Prostate gland (tissue), 2 donors: ENCODE data around the gene MAIP1. TPM values are rescaled to one million over a fixed set of nuclear protein-coding genes. Genes with fewer than 3 reads are reported as not detected.
A peak's percentile ranks its signal among the peaks of the same experiment; 100 is the strongest.

Experiments used
- DNase-seq: peaks from one replicate; pipeline ENCODE4 v3.0.0-alpha.2; 2019; ENCODE audit warnings: low spot score
- H3K27ac ChIP-seq, 2 donors: fragments of 200-600 bp; sonication (generic); 2 replicates each; pipeline ENCODE4 v1.5.1; 2017 to 2019
- H3K27me3 ChIP-seq: fragments of 200-600 bp; sonication (generic); replicated peaks from 2 replicates; pipeline ENCODE4 v1.5.1; 2019; ENCODE audit not compliant: insufficient read depth
- H3K36me3 ChIP-seq, 2 donors: fragments of 200-600 bp; sonication (generic); 1 replicate in 1 of 2; 2 replicates in 1 of 2; pipeline versions ENCODE4 v1.5.1 to v1.8.1; 2017 to 2019
- H3K4me1 ChIP-seq: fragments of 200-600 bp; sonication (generic); replicated peaks from 2 replicates; pipeline ENCODE4 v1.5.1; 2019
- H3K4me3 ChIP-seq, 2 donors: fragments of 200-600 bp; sonication (generic); 2 replicates each; pipeline ENCODE4 v1.5.1; 2017 to 2019
- H3K9me3 ChIP-seq: fragments of 200-600 bp; sonication (generic); 2 replicates; pipeline ENCODE4 v1.5.1; 2017
- POLR2A ChIP-seq: fragments of 450-650 bp; IDR thresholded peaks from one replicate; pipeline ENCODE4 v1.6.1; 2016; ENCODE audit warnings: antibody characterized with exemption, mild to moderate bottlenecking
- POLR2AphosphoS5 ChIP-seq: sonication (generic); formaldehyde crosslinking; IDR thresholded peaks from one replicate; pipeline ENCODE4 v1.6.1; 2017; ENCODE audit warnings: antibody characterized with exemption
- WGBS: methylation state at CpG from one replicate; pipeline ENCODE4 v1.1.5; 2018; 5-methylcytosine and 5-hydroxymethylcytosine counted together
- intact Hi-C: fragments of 100-400 bp; cut with DNase I; formaldehyde crosslinking; loops from one replicate; pipeline ENCODE4 v1.14.2; 2022
- total RNA-seq, 2 donors: library from RNA; depleted of rRNA; stranded (reverse); fragments of >200 nt; gene quantifications; one replicate each; pipeline ENCODE4 v1.1.0, GENCODE V29; 2016
- TF ChIP-seq, protein P1 (sequence below), 4 experiments: fragments of 200-600 bp in 2 of 4; fragments of 450-650 bp in 2 of 4; sonication (generic) in 2 of 4; IDR thresholded peaks; 1 replicate in 3 of 4; 2 replicates in 1 of 4; pipeline ENCODE4 v1.5.1; 2016 to 2019; ENCODE audit warnings: antibody characterized with exemption in 4 of 4, mild to moderate bottlenecking in 2 of 4, moderate library complexity in 2 of 4

Gene MAIP1
- total RNA-seq, 2 donors from 2014 or later = 13.2 to 20.4 TPM

DNA sequence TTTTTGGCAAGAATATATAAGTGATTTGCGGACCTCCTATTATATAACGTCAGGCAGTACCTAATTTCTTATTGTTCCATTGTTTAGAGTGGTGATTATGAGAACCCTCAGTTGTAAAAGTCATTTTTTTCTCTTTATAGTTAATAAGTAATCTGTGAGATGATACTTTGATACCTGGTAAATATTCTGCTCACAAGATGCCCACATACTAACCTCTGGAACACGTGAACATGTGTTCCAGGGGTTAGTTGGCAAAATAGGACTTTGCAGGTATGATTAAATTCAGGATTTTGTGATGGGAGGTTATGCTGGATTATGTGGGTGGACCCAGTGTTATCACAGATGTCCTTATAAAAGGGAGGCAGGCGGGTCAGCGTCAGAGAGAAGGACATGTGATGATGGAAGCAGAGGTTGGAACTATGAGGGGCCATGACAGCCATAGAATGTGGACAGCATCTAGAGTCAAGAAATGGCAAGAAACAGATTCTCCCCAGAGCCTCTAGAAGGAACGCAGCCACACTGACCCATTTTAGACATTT, 16.8 kb downstream of the MAIP1 start:
- Histone ChIP-seq H3K9me3 (no peaks in the 10 kb centered on the region), H3K27ac (no peak overlapping the region), H3K27me3 (no peaks in the 10 kb centered on the region), H3K4me1 (no peaks in the 10 kb centered on the region), H3K36me3 (no peaks in the 10 kb centered on the region), H3K4me3 (no peak overlapping the region)
- TF ChIP-seq POLR2AphosphoS5 = no peak
- no peak for TF ChIP-seq POLR2A
- TF ChIP-seq, protein P1, sequence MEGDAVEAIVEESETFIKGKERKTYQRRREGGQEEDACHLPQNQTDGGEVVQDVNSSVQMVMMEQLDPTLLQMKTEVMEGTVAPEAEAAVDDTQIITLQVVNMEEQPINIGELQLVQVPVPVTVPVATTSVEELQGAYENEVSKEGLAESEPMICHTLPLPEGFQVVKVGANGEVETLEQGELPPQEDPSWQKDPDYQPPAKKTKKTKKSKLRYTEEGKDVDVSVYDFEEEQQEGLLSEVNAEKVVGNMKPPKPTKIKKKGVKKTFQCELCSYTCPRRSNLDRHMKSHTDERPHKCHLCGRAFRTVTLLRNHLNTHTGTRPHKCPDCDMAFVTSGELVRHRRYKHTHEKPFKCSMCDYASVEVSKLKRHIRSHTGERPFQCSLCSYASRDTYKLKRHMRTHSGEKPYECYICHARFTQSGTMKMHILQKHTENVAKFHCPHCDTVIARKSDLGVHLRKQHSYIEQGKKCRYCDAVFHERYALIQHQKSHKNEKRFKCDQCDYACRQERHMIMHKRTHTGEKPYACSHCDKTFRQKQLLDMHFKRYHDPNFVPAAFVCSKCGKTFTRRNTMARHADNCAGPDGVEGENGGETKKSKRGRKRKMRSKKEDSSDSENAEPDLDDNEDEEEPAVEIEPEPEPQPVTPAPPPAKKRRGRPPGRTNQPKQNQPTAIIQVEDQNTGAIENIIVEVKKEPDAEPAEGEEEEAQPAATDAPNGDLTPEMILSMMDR (IDR thresholded peaks at IDR 0.05) = no peak
- intact Hi-C loops = no loop called here
- DNase-seq = no peak
- 84% methylated on average over 6 of the region's 6 CpGs for WGBS

DNA sequence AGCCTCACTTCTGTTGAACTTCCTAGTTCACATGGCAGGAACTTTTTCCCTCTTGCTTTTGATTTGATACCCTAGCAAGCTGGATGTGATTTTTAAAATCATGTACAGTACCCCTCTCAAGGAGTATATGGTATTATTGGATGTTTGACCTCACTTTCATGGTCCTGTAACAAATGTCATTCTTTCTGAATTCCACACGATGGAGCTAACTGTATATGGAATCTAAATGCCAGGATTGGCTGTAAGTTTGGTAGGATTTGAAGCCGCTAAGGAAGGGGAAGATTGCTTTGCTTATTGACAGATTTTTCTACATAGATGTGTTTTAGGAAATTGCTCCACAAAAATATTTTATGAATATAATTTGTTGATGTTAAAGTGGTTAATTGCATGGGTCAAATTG, 18.3 kb downstream of the MAIP1 start:
- no peak for DNase-seq
- WGBS = 21% methylated on average over 2 of the region's 2 CpGs
- H3K9me3 ChIP-seq = no peaks in the 10 kb centered on the region

DNA sequence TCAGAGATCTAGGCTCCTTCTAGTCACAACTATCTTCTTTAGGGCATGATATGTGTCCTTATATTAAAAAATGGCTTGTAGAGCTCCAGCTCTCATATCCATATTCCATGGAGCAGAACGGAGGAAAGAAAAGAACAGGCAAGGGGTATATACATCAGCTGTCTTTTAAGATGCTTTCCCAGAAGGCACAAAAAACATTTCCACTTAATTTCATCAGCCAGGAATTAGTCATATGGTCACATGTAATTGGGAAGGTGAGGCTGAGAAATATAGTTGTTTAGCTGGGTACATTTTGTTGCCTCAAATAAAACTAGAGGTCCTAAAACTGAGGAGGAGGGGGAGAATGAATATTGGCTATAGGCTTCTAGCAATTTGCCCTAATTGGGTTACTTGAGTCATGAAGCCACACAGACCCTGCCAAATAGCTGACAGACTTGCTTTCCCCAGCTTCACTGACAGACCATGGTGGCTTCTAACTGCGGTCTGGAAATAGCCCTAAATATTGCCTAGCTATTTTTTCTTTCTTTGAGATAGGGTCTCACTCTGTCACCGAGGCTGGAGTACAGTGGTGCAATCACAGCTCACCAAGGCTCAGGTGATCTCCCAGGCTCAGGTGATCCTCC, 20.0 kb downstream of the MAIP1 start:
- DNase-seq = no peak
- Histone ChIP-seq H3K36me3 (no peaks in the 10 kb centered on the region), H3K4me1 (no peaks in the 10 kb centered on the region), H3K9me3 (no peaks in the 10 kb centered on the region), H3K4me3 (no peak overlapping the region), H3K27ac (no peak overlapping the region), H3K27me3 (no peaks in the 10 kb centered on the region)
- intact Hi-C loops = no loop called here
- WGBS = 82% methylated on average over 3 of the region's 3 CpGs
- TF ChIP-seq, protein P1 (IDR thresholded peaks at IDR 0.05) = no peak
- TF ChIP-seq POLR2AphosphoS5 (no peak), POLR2A (no peak)

More for the DNA sequence above, 18.3 kb downstream of the MAIP1 start:
- Histone ChIP-seq H3K4me3 (no peak overlapping the region), H3K27ac (no peak overlapping the region), H3K36me3 (no peaks in the 10 kb centered on the region), H3K4me1 (no peaks in the 10 kb centered on the region), H3K27me3 (no peaks in the 10 kb centered on the region)
- TF ChIP-seq POLR2AphosphoS5 = no peak
- TF ChIP-seq, protein P1 (IDR thresholded peaks at IDR 0.05) = peak in 3 of 4 experiments; percentile 22 to 75 (median 57)
- intact Hi-C loops = no loop called here

DNA sequence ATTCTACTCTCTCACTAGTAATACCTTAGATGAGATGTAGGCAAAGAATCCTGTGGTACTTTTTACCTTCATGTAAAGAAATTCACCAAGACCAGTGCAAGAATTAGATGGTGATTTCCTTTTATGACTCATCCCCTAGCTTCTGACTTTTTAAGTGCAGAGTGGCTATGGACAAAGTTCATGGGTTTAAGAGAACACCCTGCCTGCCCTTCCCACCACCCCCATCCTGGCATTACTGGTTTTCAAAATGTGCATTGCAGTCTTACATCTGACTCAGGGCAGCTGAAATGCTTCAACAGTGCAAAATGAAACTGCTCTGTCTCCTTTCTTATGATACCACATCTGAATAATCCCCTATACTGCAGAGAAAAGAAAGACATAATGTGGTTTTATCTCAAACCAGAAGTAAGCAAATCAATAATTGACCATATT, 22.6 kb downstream of the MAIP1 start:
- no peak for DNase-seq
- Histone ChIP-seq H3K4me1 (no peaks in the 10 kb centered on the region), H3K27ac (no peak overlapping the region), H3K27me3 (no peaks in the 10 kb centered on the region), H3K4me3 (no peak overlapping the region), H3K9me3 (no peaks in the 10 kb centered on the region), H3K36me3 (no peaks in the 10 kb centered on the region)
- TF ChIP-seq, protein P1 (IDR thresholded peaks at IDR 0.05) = peak in 1 of 4 experiments; percentile 28
- no peak for TF ChIP-seq POLR2A
- intact Hi-C loops = no loop called here

DNA sequence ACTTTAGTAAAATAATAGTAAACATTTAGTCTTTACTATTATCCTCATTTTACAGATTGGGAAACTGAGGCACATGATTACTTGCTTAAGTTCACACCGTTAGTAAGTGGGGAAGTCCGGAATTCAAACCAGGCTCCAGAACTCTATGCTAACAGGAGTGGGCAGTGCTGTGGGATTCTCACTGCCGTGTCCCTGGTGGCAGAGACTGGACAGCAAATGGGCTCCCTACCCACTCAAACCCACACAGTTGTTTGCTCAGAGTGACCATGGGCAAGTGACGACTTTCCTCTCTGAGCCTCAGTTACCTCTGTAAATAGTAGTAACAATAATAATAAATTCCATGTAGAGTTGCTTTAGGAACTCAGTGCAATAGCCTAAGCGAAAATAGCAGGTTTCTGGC, 24.0 kb downstream of the MAIP1 start:
- intact Hi-C loops = no loop called here
- Histone ChIP-seq H3K27ac (no peak overlapping the region), H3K27me3 (no peaks in the 10 kb centered on the region), H3K9me3 (no peaks in the 10 kb centered on the region), H3K4me3 (no peak overlapping the region), H3K4me1 (no peaks in the 10 kb centered on the region), H3K36me3 (no peaks in the 10 kb centered on the region)
- no peak for DNase-seq
- TF ChIP-seq, protein P1 (IDR thresholded peaks at IDR 0.05) = no peak
- TF ChIP-seq POLR2A (no peak), POLR2AphosphoS5 (no peak)
- 78% methylated on average over 5 of the region's 5 CpGs for WGBS
